Measurements from ENCODE around the gene PSG1. TPM values are rescaled to one million over a fixed set of nuclear protein-coding genes. Genes with fewer than 3 reads are reported as not detected.
"Not testable (repeated sequence)": the region's sequence is repeated elsewhere in the genome, so short reads cannot be mapped to it uniquely, and the experiment has no call there.

The PSG1 gene
- total RNA-seq, 1 donor from 2014 or later = 4.6 TPM

DNA sequence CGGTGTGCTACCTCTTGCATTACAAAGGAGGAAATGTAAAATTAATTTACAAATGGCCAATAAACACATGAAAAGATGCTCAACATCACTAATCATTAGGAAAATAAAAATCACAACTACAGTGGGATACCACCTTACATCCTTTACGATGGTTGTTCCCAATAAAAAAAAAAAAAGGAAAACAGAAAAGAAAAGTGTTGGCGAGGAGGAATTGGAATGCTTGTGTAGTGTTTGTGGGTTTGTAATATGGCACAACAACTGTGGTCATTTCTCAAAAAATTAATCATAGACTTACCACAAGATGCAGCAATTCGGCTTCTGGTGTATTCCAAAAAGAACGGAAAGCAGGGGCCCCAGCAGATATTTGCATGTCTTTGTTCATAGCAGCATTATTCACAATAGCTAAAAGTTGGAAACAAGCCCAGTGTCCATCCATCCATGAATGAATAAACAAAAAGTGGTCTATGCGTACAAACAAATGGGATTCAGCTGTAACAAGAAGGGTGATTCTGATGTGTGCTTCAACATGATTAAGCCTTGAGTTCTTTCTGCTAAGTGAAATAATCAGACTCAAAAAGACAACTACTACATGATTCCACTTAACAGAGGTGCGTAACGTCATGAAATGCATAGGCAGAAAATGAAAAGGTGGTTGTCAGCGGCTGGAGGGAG is 58.1 kb downstream of the PSG1 start:
- DNase-seq (ENCODE audit: low spot score) = not testable (repeated sequence)

DNA sequence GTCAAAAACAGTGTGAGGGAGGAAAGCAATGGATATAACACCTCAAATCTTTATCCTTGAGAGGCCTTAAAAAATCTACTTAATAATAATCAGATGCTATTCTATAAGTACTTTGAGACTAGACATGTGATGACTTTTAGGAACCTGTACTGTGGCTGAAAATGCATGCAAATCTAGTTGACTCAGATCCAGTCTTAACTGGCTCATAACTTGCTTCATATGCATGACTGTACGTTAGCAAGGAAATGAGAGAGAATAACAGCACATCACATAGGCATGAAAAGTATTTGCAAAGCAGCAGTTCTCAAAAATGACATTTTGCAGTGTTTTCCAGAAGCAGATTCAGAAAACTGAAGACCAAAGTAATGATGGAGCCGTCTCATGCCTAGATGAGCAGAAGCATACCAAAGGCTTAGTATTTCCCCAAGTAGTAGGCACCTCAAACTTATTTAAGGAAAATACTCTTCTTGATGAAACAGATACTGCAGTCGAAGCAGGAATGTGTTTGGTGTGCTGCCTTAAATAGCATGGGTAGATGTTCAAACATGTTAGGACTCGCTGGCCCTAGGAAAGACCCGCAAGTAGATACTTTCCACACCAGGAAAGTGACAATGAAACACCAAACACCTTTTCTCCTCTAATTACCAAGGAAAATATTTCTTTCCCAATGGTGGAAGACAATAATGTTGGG is 59.4 kb downstream of the PSG1 start:
- peak; percentile 33 for DNase-seq (ENCODE audit: low spot score)

- no peak for DNase-seq (ENCODE audit: low spot score)
Measured at GRCh38 chr19:42816894-42817293, 62.6 kb downstream of the PSG1 start.

Other genes with a start within 250 kb of the PSG1 start
- gene PSG3, start 139.2 kb downstream of the PSG1 start, total RNA-seq (ENCODE audit: insufficient read depth, low replicate concordance) = 0.96 TPM
- gene PSG8, start 114.0 kb downstream of the PSG1 start, total RNA-seq (ENCODE audit: insufficient read depth, low replicate concordance) = 1.9 TPM
- 0.96 TPM for gene PSG6, start 38.2 kb upstream of the PSG1 start, total RNA-seq (ENCODE audit: insufficient read depth, low replicate concordance)
- gene PSG7, start 57.5 kb upstream of the PSG1 start, total RNA-seq (ENCODE audit: insufficient read depth, low replicate concordance) = 3.6 TPM
- 3.9 TPM for gene PSG11, start 146.8 kb upstream of the PSG1 start, total RNA-seq (ENCODE audit: insufficient read depth, low replicate concordance)
- 22.9 TPM for gene PSG2, start 203.0 kb upstream of the PSG1 start, total RNA-seq (ENCODE audit: insufficient read depth, low replicate concordance)